Colonic mucosa (tissue), 4 donors: ENCODE results near the gene TUBD1. TPM values are rescaled to one million over a fixed set of nuclear protein-coding genes. Genes with fewer than 3 reads are reported as not detected.

Experiments used
- DNase-seq: peaks from one replicate; pipeline ENCODE4 v3.0.0-alpha.2; 2020
- H3K27ac ChIP-seq: fragments of 200-600 bp; one replicate; pipeline ENCODE4 v1.8.0; 2021
- H3K27me3 ChIP-seq: fragments of 200-600 bp; one replicate; pipeline ENCODE4 v1.8.0; 2021
- H3K36me3 ChIP-seq: fragments of 200-600 bp; one replicate; pipeline ENCODE4 v1.8.0; 2021
- H3K4me1 ChIP-seq: fragments of 200-600 bp; one replicate; pipeline ENCODE4 v1.8.0; 2021; ENCODE audit warnings: mild to moderate bottlenecking
- H3K4me3 ChIP-seq: fragments of 200-600 bp; one replicate; pipeline ENCODE4 v1.8.0; 2021
- H3K9ac ChIP-seq, 2 donors: one replicate each; pipeline ENCODE4 v1.7.0; 2013; ENCODE audit warnings: control low read depth in 2 of 2, low read depth in 2 of 2, low read length in 2 of 2
- H3K9me3 ChIP-seq: fragments of 200-600 bp; one replicate; pipeline ENCODE4 v1.8.0; 2021
- intact Hi-C: fragments of 100-400 bp; cut with DNase I; formaldehyde crosslinking; loops from one replicate; pipeline ENCODE4 v1.14.1; 2022
- total RNA-seq, 2 donors: library from RNA; stranded (reverse); fragmentation: NEBNext Ultra II Directional in 1 of 2; extraction: Animal tissue kit (Norgen Biotek cat#: 25700) in 1 of 2; gene quantifications; one replicate each; pipeline ENCODE4 v1.2.1, GENCODE V29; 2021
- TF ChIP-seq, protein P1 (sequence below): fragments of 200-600 bp; IDR thresholded peaks from one replicate; pipeline ENCODE4 v1.8.0; 2022; ENCODE audit warnings: antibody characterized with exemption, mild to moderate bottlenecking
- donor health status: healthy.
- donor health status: DM: no; HTN: no; CAD: no.
- donor health status: DM: no; HTN: no; CAD: no.

TUBD1 gene
- total RNA-seq, 2 donors from 2014 or later, result 5.9 to 7.9 TPM

DNA sequence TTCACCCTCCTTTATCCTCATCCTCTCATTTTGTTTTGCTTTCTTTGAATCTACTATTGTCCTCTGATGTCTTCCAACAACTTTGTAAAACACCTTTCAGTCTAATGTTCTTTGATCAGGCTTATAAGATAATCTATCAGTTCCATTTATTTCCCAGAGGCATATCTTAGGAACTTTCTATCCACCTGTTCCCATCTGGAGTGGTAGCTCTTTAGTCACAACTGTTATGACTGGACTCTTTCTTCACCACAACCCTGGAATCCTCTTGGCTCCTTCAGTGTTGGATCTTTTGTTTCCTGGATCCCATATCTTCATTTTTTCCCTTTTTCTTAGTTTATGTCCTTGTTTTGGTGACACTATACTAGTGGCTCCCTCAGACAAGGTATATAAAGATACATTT is 23.7 kb upstream of the TUBD1 start:
- intact Hi-C loops, result loop anchor here (5.0 kb wide), 1 partner anchor 121 kb away; no protein-coding TSS in a partner anchor
- TF ChIP-seq, protein P1, sequence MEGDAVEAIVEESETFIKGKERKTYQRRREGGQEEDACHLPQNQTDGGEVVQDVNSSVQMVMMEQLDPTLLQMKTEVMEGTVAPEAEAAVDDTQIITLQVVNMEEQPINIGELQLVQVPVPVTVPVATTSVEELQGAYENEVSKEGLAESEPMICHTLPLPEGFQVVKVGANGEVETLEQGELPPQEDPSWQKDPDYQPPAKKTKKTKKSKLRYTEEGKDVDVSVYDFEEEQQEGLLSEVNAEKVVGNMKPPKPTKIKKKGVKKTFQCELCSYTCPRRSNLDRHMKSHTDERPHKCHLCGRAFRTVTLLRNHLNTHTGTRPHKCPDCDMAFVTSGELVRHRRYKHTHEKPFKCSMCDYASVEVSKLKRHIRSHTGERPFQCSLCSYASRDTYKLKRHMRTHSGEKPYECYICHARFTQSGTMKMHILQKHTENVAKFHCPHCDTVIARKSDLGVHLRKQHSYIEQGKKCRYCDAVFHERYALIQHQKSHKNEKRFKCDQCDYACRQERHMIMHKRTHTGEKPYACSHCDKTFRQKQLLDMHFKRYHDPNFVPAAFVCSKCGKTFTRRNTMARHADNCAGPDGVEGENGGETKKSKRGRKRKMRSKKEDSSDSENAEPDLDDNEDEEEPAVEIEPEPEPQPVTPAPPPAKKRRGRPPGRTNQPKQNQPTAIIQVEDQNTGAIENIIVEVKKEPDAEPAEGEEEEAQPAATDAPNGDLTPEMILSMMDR, result no peak

DNA sequence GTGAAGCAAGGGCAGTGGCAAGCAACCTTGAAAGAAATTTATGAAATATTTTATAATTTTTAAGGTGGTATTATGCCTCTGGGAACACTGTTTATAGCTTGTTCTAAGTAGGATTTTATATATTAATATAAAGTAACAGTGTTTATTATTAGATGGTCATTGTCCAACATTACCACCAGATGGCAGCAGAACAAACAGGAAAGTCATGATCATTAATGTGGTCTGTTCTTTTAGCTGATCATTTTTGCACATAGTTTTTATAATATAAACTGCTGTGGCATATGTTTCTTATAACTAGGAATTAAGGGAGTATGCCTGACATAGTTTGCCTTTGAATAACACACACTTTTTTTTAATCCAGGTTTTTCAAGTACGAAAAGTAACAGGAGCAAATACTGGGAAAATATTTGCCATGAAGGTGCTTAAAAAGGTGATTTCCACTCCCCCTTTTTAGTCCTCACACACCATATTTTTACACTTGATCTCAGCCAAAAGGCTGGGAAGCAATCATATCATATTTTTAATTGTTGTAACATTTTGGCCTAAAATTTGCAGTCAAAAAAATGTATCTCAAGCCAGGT is 21.6 kb upstream of the TUBD1 start:
- no peak overlapping the region for H3K27ac ChIP-seq
- no peaks in the 10 kb centered on the region for H3K36me3 ChIP-seq
- no peak overlapping the region for H3K9ac ChIP-seq
- no peak for DNase-seq
- H3K9me3 ChIP-seq, result no peaks in the 10 kb centered on the region
- TF ChIP-seq, protein P1, result peak; percentile 67
- intact Hi-C loops, result no loop called here
- H3K4me3 ChIP-seq, result no peak overlapping the region
- H3K27me3 ChIP-seq, result no peaks in the 10 kb centered on the region
- no peaks in the 10 kb centered on the region for H3K4me1 ChIP-seq

More for the DNA sequence above, 23.7 kb upstream of the TUBD1 start:
- no peaks in the 10 kb centered on the region for H3K27me3 ChIP-seq
- H3K9me3 ChIP-seq, result no peaks in the 10 kb centered on the region
- no peaks in the 10 kb centered on the region for H3K4me1 ChIP-seq
- no peak overlapping the region for H3K9ac ChIP-seq
- no peak overlapping the region for H3K27ac ChIP-seq
- H3K36me3 ChIP-seq, result no peaks in the 10 kb centered on the region
- H3K4me3 ChIP-seq, result no peak overlapping the region
- no peak for DNase-seq

DNA sequence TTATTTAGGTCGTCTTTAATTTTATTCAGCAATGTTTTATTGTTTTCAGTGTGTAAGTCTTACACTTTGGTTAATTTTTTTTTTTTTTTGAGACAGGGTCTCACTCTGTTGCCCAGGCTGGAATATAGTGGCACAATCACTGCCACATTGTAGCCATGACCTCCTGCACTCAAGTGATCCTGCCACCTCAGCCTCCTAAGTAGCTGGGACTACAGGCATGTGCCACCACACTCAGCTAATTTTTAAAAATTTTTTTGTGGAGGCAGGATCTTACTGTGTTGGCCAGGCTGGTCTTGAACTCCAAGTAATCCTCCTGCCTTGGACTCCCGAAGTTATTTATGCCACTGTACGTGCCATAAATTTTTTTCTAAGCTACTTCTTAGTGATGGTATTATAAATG is 14.7 kb upstream of the TUBD1 start:
- Histone ChIP-seq H3K4me3 (no peak overlapping the region), H3K9ac (no peak overlapping the region), H3K36me3 (no peaks in the 10 kb centered on the region), H3K4me1 (no peaks in the 10 kb centered on the region), H3K9me3 (no peaks in the 10 kb centered on the region), H3K27ac (no peak overlapping the region), H3K27me3 (no peaks in the 10 kb centered on the region)
- no peak for DNase-seq
- TF ChIP-seq, protein P1, result no peak
- intact Hi-C loops, result no loop called here

DNA sequence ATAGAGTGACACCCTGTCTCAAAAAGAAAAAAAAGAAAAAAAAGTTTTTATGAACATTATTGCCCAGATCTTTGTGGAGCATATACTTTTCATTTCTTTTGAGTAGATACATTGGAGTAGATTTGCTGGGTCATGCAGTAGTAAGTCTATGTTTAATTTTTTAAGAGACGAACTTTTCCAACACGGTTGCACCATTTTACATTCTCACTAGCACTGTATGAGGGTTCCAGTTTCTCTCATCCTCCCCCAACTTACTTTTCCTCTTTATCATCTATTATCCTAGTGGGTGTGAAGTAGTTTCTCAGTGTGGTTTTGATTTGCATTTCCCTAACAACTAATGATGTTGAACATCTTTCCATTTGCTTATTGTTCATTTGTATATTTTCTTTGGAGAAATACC is 10.7 kb upstream of the TUBD1 start:
- no peak overlapping the region for H3K27ac ChIP-seq
- H3K4me1 ChIP-seq, result no peaks in the 10 kb centered on the region
- no peak overlapping the region for H3K4me3 ChIP-seq
- no peak overlapping the region for H3K9ac ChIP-seq
- no peaks in the 10 kb centered on the region for H3K36me3 ChIP-seq
- TF ChIP-seq, protein P1, result no peak
- no peak for DNase-seq
- H3K9me3 ChIP-seq, result no peaks in the 10 kb centered on the region
- H3K27me3 ChIP-seq, result no peaks in the 10 kb centered on the region
- intact Hi-C loops, result no loop called here

DNA sequence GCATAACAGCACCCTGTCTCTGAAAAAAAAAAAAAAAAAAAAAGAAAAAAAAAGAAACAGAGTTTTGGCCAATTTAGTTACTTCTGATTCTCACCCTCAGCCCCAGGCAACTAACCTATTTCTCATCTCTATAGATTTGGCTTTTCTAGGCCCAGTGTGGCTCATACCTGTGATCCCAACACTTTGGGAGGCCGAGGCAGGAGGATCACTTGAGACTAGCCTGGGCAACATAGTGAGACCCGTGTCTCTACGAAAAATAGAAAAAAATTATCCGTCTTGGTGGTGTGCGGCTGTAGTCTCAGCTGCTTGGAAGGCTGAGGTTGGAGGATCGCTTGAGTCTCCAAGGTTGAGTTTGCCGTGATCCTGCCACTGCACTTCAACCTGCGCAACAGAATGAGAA is 8.9 kb upstream of the TUBD1 start:
- H3K27me3 ChIP-seq, result no peaks in the 10 kb centered on the region
- DNase-seq, result no peak
- H3K4me1 ChIP-seq, result no peaks in the 10 kb centered on the region
- no peak overlapping the region for H3K27ac ChIP-seq
- H3K9me3 ChIP-seq, result no peaks in the 10 kb centered on the region
- TF ChIP-seq, protein P1, result no peak
- intact Hi-C loops, result no loop called here
- no peak overlapping the region for H3K9ac ChIP-seq
- no peaks in the 10 kb centered on the region for H3K36me3 ChIP-seq
- no peak overlapping the region for H3K4me3 ChIP-seq
